Suprapubic skin (tissue), 3 donors: Measurements from ENCODE around the gene PPME1.

Experiments used
- CTCF ChIP-seq, 2 donors: fragments of 200-600 bp in 1 of 2; fragments of 450-650 bp in 1 of 2; sonication (generic) in 1 of 2; IDR thresholded peaks; one replicate each; pipeline ENCODE4 v1.5.1; 2016 to 2019; ENCODE audit warnings: antibody characterized with exemption in 2 of 2, mild to moderate bottlenecking in 1 of 2, moderate library complexity in 1 of 2
- EP300 ChIP-seq: sonication (generic); formaldehyde crosslinking; IDR thresholded peaks from one replicate; pipeline ENCODE4 v1.6.1; 2017; ENCODE audit warnings: antibody characterized with exemption
- POLR2A ChIP-seq, 2 donors: fragments of 450-650 bp; IDR thresholded peaks; one replicate each; pipeline ENCODE4 v1.6.1; 2017; ENCODE audit warnings: antibody characterized with exemption in 2 of 2, mild to moderate bottlenecking in 2 of 2, moderate library complexity in 2 of 2

- TF ChIP-seq CTCF (IDR thresholded peaks at IDR 0.05) (no peak), POLR2A (IDR thresholded peaks at IDR 0.05) (no peak), EP300 (no peak)
Measured at GRCh38 chr11:74182635-74183034, 11.5 kb downstream of the PPME1 start.
